ENCODE measurements around the gene SCN5A.

- TF ChIP-seq, protein P1, sequence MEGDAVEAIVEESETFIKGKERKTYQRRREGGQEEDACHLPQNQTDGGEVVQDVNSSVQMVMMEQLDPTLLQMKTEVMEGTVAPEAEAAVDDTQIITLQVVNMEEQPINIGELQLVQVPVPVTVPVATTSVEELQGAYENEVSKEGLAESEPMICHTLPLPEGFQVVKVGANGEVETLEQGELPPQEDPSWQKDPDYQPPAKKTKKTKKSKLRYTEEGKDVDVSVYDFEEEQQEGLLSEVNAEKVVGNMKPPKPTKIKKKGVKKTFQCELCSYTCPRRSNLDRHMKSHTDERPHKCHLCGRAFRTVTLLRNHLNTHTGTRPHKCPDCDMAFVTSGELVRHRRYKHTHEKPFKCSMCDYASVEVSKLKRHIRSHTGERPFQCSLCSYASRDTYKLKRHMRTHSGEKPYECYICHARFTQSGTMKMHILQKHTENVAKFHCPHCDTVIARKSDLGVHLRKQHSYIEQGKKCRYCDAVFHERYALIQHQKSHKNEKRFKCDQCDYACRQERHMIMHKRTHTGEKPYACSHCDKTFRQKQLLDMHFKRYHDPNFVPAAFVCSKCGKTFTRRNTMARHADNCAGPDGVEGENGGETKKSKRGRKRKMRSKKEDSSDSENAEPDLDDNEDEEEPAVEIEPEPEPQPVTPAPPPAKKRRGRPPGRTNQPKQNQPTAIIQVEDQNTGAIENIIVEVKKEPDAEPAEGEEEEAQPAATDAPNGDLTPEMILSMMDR (conservative IDR thresholded peaks at IDR 0.05; ENCODE audit: low read depth, low read length): no peak
- TF ChIP-seq EZH2 (IDR thresholded peaks at IDR 0.05; ENCODE audit: borderline replicate concordance, low read depth, low read length, poor library complexity, severe bottlenecking): no peak
These were observed 18.9 kb downstream of the SCN5A start for GRCh38 chr3:38630606-38631005.

All from A673 (cell line).